ENCODE data around the gene LTBR. TPM values are rescaled to one million over a fixed set of nuclear protein-coding genes. Genes with fewer than 3 reads are reported as not detected.

The LTBR gene
- total RNA-seq, 4 donors from 2014 or later, result 73.1 to 157 (median 80.2) TPM

- TF ChIP-seq CTCF (IDR thresholded peaks at IDR 0.05; ENCODE audit: low read depth), result no peak
Observed at GRCh38 chr12:6426882-6427671, 43.1 kb downstream of the LTBR start.

GRCh38 chr12:6428326-6428725 lies 44.4 kb downstream of the LTBR start:
- TF ChIP-seq CTCF (IDR thresholded peaks at IDR 0.05; ENCODE audit: low read depth), result no peak

- TF ChIP-seq CTCF (IDR thresholded peaks at IDR 0.05; ENCODE audit: low read depth), result no peak
Observed at GRCh38 chr12:6430124-6430989, 46.4 kb downstream of the LTBR start.

GRCh38 chr12:6432991-6433390 lies 49.0 kb downstream of the LTBR start:
- TF ChIP-seq CTCF (IDR thresholded peaks at IDR 0.05; ENCODE audit: low read depth), result no peak

- no peak for TF ChIP-seq CTCF (IDR thresholded peaks at IDR 0.05; ENCODE audit: low read depth)
Observed at GRCh38 chr12:6434205-6435140, 50.5 kb downstream of the LTBR start.

GRCh38 chr12:6435961-6436715 lies 52.2 kb downstream of the LTBR start:
- TF ChIP-seq CTCF (IDR thresholded peaks at IDR 0.05; ENCODE audit: low read depth), result no peak
